ENCODE measurements around the gene TAOK3. TPM values are rescaled to one million over a fixed set of nuclear protein-coding genes. Genes with fewer than 3 reads are reported as not detected.

Gene TAOK3
- total RNA-seq, 4 donors from 2014 or later, result 22.7 to 61.7 (median 38.8) TPM

DNA sequence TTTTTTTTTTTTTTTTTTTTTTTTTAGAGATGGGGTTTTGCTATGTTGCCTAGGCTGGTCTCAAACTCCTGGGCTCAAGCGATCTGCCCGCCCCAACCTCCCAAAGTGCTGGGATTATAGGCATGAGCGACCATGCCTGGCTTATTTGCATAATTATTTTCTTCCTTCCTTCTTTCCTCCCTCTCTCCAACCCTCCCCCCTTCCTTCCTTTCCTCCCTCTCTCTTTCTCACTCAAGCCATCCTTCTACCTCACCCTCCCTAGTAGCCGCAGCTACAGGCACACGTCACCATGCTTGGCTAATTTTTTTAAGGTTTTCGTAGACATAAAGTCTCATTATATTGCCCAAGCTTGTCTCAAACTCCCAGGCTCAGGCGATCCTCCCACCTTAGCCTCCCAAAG is 152.9 kb downstream of the TAOK3 start:
- H3K27ac ChIP-seq, result no peak overlapping the region
- no peaks in the 10 kb centered on the region for H3K27me3 ChIP-seq
- H3K4me1 ChIP-seq, result no peaks in the 10 kb centered on the region
- 94% methylated on average over 7 of the region's 7 CpGs for WGBS
- H3K9me3 ChIP-seq, result no peaks in the 10 kb centered on the region
- no peak for TF ChIP-seq CTCF (IDR thresholded peaks at IDR 0.05)
- H3K36me3 ChIP-seq, result no peaks in the 10 kb centered on the region
- H3K4me3 ChIP-seq, result no peak overlapping the region
- DNase-seq (ENCODE audit: low spot score in 2 of 2), result no peak

DNA sequence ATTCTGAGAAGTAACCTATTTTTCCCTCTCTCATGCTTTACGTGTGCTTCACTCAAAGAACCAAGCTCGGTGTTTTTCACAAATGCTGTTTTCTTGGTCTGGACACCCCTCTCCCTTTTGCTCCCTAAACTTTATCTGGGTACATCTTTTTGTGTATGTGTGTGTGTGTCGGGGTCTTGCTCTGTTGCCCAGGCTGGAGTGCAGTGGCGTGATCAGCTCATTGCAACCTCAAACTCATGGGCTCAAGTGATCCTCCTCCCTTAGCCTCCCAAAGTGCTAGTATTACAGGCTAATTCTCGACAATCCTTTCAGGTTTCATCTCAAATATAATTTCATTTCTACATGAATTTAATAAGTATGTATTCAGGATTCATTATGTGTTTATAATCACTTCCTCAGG is 153.6 kb downstream of the TAOK3 start:
- Histone ChIP-seq H3K9me3 (no peaks in the 10 kb centered on the region), H3K4me1 (no peaks in the 10 kb centered on the region), H3K27me3 (no peaks in the 10 kb centered on the region), H3K27ac (no peak overlapping the region), H3K4me3 (no peak overlapping the region), H3K36me3 (no peaks in the 10 kb centered on the region)
- TF ChIP-seq POLR2A (IDR thresholded peaks at IDR 0.05) (no peak), CTCF (IDR thresholded peaks at IDR 0.05) (no peak), EP300 (IDR thresholded peaks at IDR 0.05) (no peak), POLR2AphosphoS5 (IDR thresholded peaks at IDR 0.05) (no peak)
- WGBS, result 98% methylated on average over 5 of the region's 5 CpGs
- DNase-seq (ENCODE audit: low spot score in 2 of 2), result no peak

- DNase-seq (ENCODE audit: low spot score in 2 of 2), result no peak
- no peaks in the 10 kb centered on the region for H3K9me3 ChIP-seq
- TF ChIP-seq POLR2A (IDR thresholded peaks at IDR 0.05) (no peak), POLR2AphosphoS5 (IDR thresholded peaks at IDR 0.05) (no peak), CTCF (IDR thresholded peaks at IDR 0.05) (no peak), EP300 (IDR thresholded peaks at IDR 0.05) (no peak)
- H3K36me3 ChIP-seq, result peaks cover 5% of the 10 kb centered on the region
- no peaks in the 10 kb centered on the region for H3K27me3 ChIP-seq
- WGBS, result 92% methylated on average over 1 of the region's 1 CpG
- no peaks in the 10 kb centered on the region for H3K4me1 ChIP-seq
- no peak overlapping the region for H3K4me3 ChIP-seq
- H3K27ac ChIP-seq, result no peak overlapping the region
Observed at GRCh38 chr12:118213452-118213851, 159.3 kb downstream of the TAOK3 start.

- no peak overlapping the region for H3K27ac ChIP-seq
- WGBS, result 87% methylated on average over 2 of the region's 2 CpGs
- no peaks in the 10 kb centered on the region for H3K4me1 ChIP-seq
- no peaks in the 10 kb centered on the region for H3K9me3 ChIP-seq
- no peak overlapping the region for H3K4me3 ChIP-seq
- TF ChIP-seq CTCF (IDR thresholded peaks at IDR 0.05) (no peak), POLR2A (IDR thresholded peaks at IDR 0.05) (no peak), EP300 (IDR thresholded peaks at IDR 0.05) (no peak), POLR2AphosphoS5 (IDR thresholded peaks at IDR 0.05) (no peak)
- H3K27me3 ChIP-seq, result no peaks in the 10 kb centered on the region
- no peak for DNase-seq (ENCODE audit: low spot score in 2 of 2)
- H3K36me3 ChIP-seq, result peaks cover 5% of the 10 kb centered on the region
Observed at GRCh38 chr12:118212606-118213005, 160.1 kb downstream of the TAOK3 start.

DNA sequence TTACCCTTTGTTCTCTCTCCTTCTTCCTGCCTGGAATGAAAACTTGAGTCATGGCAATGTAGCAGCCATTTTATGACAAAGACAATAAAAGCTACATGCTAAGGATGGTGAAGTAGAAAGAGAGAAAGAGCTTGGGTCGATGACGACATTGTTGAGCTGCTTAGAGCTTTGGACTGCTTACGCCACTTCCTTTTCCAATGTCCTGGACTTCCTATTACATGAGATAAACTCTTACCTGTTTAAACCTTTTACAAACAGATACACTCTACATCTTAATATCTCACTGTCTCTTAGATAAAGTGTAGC is 166.6 kb downstream of the TAOK3 start:
- Histone ChIP-seq H3K36me3 (peaks cover 7% of the 10 kb centered on the region), H3K9me3 (no peaks in the 10 kb centered on the region), H3K4me3 (no peak overlapping the region), H3K27me3 (no peaks in the 10 kb centered on the region), H3K4me1 (no peaks in the 10 kb centered on the region), H3K27ac (no peak overlapping the region)
- no peak for DNase-seq (ENCODE audit: low spot score in 2 of 2)
- no peak for TF ChIP-seq POLR2AphosphoS5 (IDR thresholded peaks at IDR 0.05)
- no peak for TF ChIP-seq EP300 (IDR thresholded peaks at IDR 0.05)
- TF ChIP-seq CTCF (IDR thresholded peaks at IDR 0.05), result no peak
- no peak for TF ChIP-seq POLR2A (IDR thresholded peaks at IDR 0.05)
- whole genome bisulfite sequencing, result 81% methylated on average over 3 of the region's 3 CpGs

Data from suprapubic skin (tissue), 4 donors.